Skeletal muscle cell (primary cell): ENCODE results near the gene MSI2.

Experiments
- DNase-seq: peaks from one replicate; pipeline ENCODE4 v3.0.0-alpha.2; 2010; ENCODE audit warnings: low read depth
- H3K4me3 ChIP-seq: 2 replicates; pipeline ENCODE4 v1.5.1; 2011; ENCODE audit warnings: low read depth, mild to moderate bottlenecking, control low read depth, low read length, moderate library complexity

The MSI2 gene

GRCh38 chr17:57518587-57519581 lies 262.6 kb downstream of the MSI2 start:
- no peak for DNase-seq
- H3K4me3 ChIP-seq: no peak overlapping the region

- no peak overlapping the region for H3K4me3 ChIP-seq
- DNase-seq: no peak
Observed at GRCh38 chr17:57519800-57520199, 263.5 kb downstream of the MSI2 start.

- DNase-seq: no peak
- H3K4me3 ChIP-seq: no peak overlapping the region
Observed at GRCh38 chr17:57521606-57522005, 265.3 kb downstream of the MSI2 start.

GRCh38 chr17:57522042-57523005 lies 266.0 kb downstream of the MSI2 start:
- no peak for DNase-seq
- no peak overlapping the region for H3K4me3 ChIP-seq

GRCh38 chr17:57523926-57524632 lies 267.8 kb downstream of the MSI2 start:
- no peak for DNase-seq
- no peak overlapping the region for H3K4me3 ChIP-seq

GRCh38 chr17:57524839-57525568 lies 268.7 kb downstream of the MSI2 start:
- H3K4me3 ChIP-seq: no peak overlapping the region
- DNase-seq: no peak

GRCh38 chr17:57527221-57528057 lies 271.1 kb downstream of the MSI2 start:
- no peak for DNase-seq
- no peak overlapping the region for H3K4me3 ChIP-seq

GRCh38 chr17:57528058-57528451 lies 271.7 kb downstream of the MSI2 start:
- DNase-seq: no peak
- no peak overlapping the region for H3K4me3 ChIP-seq

GRCh38 chr17:57530026-57530425 lies 273.7 kb downstream of the MSI2 start:
- H3K4me3 ChIP-seq: no peak overlapping the region
- no peak for DNase-seq

GRCh38 chr17:57530508-57530907 lies 274.2 kb downstream of the MSI2 start:
- no peak for DNase-seq
- no peak overlapping the region for H3K4me3 ChIP-seq

- DNase-seq: no peak
- H3K4me3 ChIP-seq: no peak overlapping the region
Observed at GRCh38 chr17:57531078-57531477, 274.8 kb downstream of the MSI2 start.

- no peak for DNase-seq
- H3K4me3 ChIP-seq: no peak overlapping the region
Observed at GRCh38 chr17:57531648-57532504, 275.6 kb downstream of the MSI2 start.

- DNase-seq: no peak
- no peak overlapping the region for H3K4me3 ChIP-seq
Observed at GRCh38 chr17:57532556-57532955, 276.2 kb downstream of the MSI2 start.

- no peak for DNase-seq
- H3K4me3 ChIP-seq: no peak overlapping the region
Observed at GRCh38 chr17:57532966-57533365, 276.6 kb downstream of the MSI2 start.

- H3K4me3 ChIP-seq: no peak overlapping the region
- no peak for DNase-seq
Observed at GRCh38 chr17:57533684-57534305, 277.5 kb downstream of the MSI2 start.

GRCh38 chr17:57534863-57535248 lies 278.5 kb downstream of the MSI2 start:
- H3K4me3 ChIP-seq: no peak overlapping the region
- no peak for DNase-seq
